H9 (cell line): ENCODE measurements around the gene RFX8. TPM values are rescaled to one million over a fixed set of nuclear protein-coding genes. Genes with fewer than 3 reads are reported as not detected.

ENCODE experiments used
- DNase-seq: peaks from one replicate; pipeline ENCODE4 v3.0.0-alpha.2; 2017
- H2AFZ ChIP-seq: one replicate; pipeline ENCODE4 v1.6.1; 2013; ENCODE audit warnings: mild to moderate bottlenecking, low read length, control low read depth, moderate library complexity
- H2AK5ac ChIP-seq: 2 replicates; pipeline ENCODE4 v1.6.1; 2013; ENCODE audit warnings: low read length, control low read depth, mixed read lengths; ENCODE audit not compliant: insufficient read length
- H2BK120ac ChIP-seq: one replicate; pipeline ENCODE4 v1.6.1; 2013; ENCODE audit warnings: low read depth, mild to moderate bottlenecking, low read length, control low read depth, inconsistent platforms; ENCODE audit not compliant: poor library complexity, severe bottlenecking
- H2BK12ac ChIP-seq: 2 replicates; pipeline ENCODE4 v1.6.1; 2013; ENCODE audit warnings: low read length, control low read depth, mixed read lengths, low read depth; ENCODE audit not compliant: insufficient read length
- H2BK15ac ChIP-seq: 2 replicates; pipeline ENCODE4 v1.6.1; 2013; ENCODE audit warnings: low read depth, low read length, control low read depth
- H2BK20ac ChIP-seq: one replicate; pipeline ENCODE4 v1.6.1; 2013; ENCODE audit warnings: low read depth, mild to moderate bottlenecking, low read length, control low read depth, inconsistent platforms; ENCODE audit not compliant: poor library complexity, severe bottlenecking
- H2BK5ac ChIP-seq: 2 replicates; pipeline ENCODE4 v1.6.1; 2013; ENCODE audit warnings: low read length, control low read depth, mixed read lengths; ENCODE audit not compliant: insufficient read length
- H3K14ac ChIP-seq: 2 replicates; pipeline ENCODE4 v1.6.1; 2013; ENCODE audit warnings: low read length, control low read depth; ENCODE audit not compliant: insufficient read depth
- H3K18ac ChIP-seq: 2 replicates; pipeline ENCODE4 v1.6.1; 2013; ENCODE audit warnings: low read depth, mild to moderate bottlenecking, mixed read lengths, low read length, control low read depth; ENCODE audit not compliant: insufficient read length
- H3K23ac ChIP-seq: 2 replicates; pipeline ENCODE4 v1.6.1; 2013; ENCODE audit warnings: low read length, control low read depth, mixed read lengths, low read depth; ENCODE audit not compliant: insufficient read length
- H3K23me2 ChIP-seq: 2 replicates; pipeline ENCODE4 v1.6.1; 2013; ENCODE audit warnings: low read depth, mild to moderate bottlenecking, mixed read lengths, low read length, control low read depth; ENCODE audit not compliant: insufficient read length, poor library complexity, severe bottlenecking
- H3K27ac ChIP-seq: 2 replicates; pipeline ENCODE4 v1.5.1; 2013; ENCODE audit warnings: low read length, control low read depth, mixed read lengths, low read depth; ENCODE audit not compliant: insufficient read length
- H3K27me3 ChIP-seq: 2 replicates; pipeline ENCODE4 v1.6.1; 2013; ENCODE audit warnings: low read length, control low read depth, inconsistent platforms; ENCODE audit not compliant: insufficient read depth
- H3K4ac ChIP-seq: 2 replicates; pipeline ENCODE4 v1.6.1; 2013; ENCODE audit warnings: low read depth, mild to moderate bottlenecking, control low read depth, inconsistent platforms, low read length, moderate library complexity
- H3K4me1 ChIP-seq: 2 replicates; pipeline ENCODE4 v1.6.1; 2013; ENCODE audit warnings: low read length, control low read depth, inconsistent platforms; ENCODE audit not compliant: insufficient read depth
- H3K4me2 ChIP-seq: 2 replicates; pipeline ENCODE4 v1.6.1; 2013; ENCODE audit warnings: low read length, control low read depth, mixed read lengths; ENCODE audit not compliant: insufficient read length, insufficient read depth
- H3K56ac ChIP-seq: 2 replicates; pipeline ENCODE4 v1.6.1; 2013; ENCODE audit warnings: low read depth, mild to moderate bottlenecking, mixed read lengths, low read length, control low read depth; ENCODE audit not compliant: insufficient read length
- H3K79me1 ChIP-seq: 2 replicates; pipeline ENCODE4 v1.6.1; 2013; ENCODE audit warnings: low read depth, mild to moderate bottlenecking, moderate library complexity, low read length, control low read depth, inconsistent platforms; ENCODE audit not compliant: insufficient read depth, poor library complexity, severe bottlenecking
- H3K79me2 ChIP-seq: 2 replicates; pipeline ENCODE4 v1.6.1; 2013; ENCODE audit warnings: low read length, control low read depth, inconsistent platforms; ENCODE audit not compliant: insufficient read depth
- H3K9ac ChIP-seq: 2 replicates; pipeline ENCODE4 v1.6.1; 2013; ENCODE audit warnings: low read length, control low read depth, mixed read lengths; ENCODE audit not compliant: insufficient read length; ENCODE audit errors: extremely low read depth
- H3K9me3 ChIP-seq: one replicate; pipeline ENCODE4 v1.6.1; 2013; ENCODE audit warnings: low read depth, low read length, inconsistent platforms; ENCODE audit not compliant: control insufficient read depth
- H3T11ph ChIP-seq: one replicate; pipeline ENCODE4 v1.6.1; 2013; ENCODE audit warnings: mild to moderate bottlenecking, low read length, control low read depth, inconsistent platforms
- H4K20me1 ChIP-seq: one replicate; pipeline ENCODE4 v1.6.1; 2013; ENCODE audit not compliant: control insufficient read depth, insufficient read length, insufficient read depth
- H4K5ac ChIP-seq: 2 replicates; pipeline ENCODE4 v1.6.1; 2013; ENCODE audit warnings: low read depth, mild to moderate bottlenecking, mixed read lengths, low read length, control low read depth; ENCODE audit not compliant: insufficient read length
- H4K8ac ChIP-seq: replicated peaks from 2 replicates; pipeline ENCODE4 v1.6.1; 2013; ENCODE audit warnings: low read length, control low read depth, mixed read lengths, low read depth; ENCODE audit not compliant: insufficient read length
- H4K91ac ChIP-seq: 2 replicates; pipeline ENCODE4 v1.6.1; 2013; ENCODE audit warnings: low read depth, mild to moderate bottlenecking, moderate library complexity, mixed read lengths, low read length, control low read depth; ENCODE audit not compliant: insufficient read length
- H3K27ac Mint-ChIP-seq, 3 experiments: 2 replicates in 2 of 3; 3 replicates in 1 of 3; pipeline ENCODE4 v1.8.0; 2020 to 2021; ENCODE audit warnings: mixed read lengths in 3 of 3, mild to moderate bottlenecking in 1 of 3, moderate library complexity in 1 of 3
- H3K27me3 Mint-ChIP-seq: 2 replicates; pipeline ENCODE4 v1.8.0; 2021; ENCODE audit warnings: low read depth, mild to moderate bottlenecking, moderate library complexity, mixed read lengths
- H3K36me3 Mint-ChIP-seq, 3 experiments: 2 replicates in 2 of 3; 3 replicates in 1 of 3; pipeline ENCODE4 v1.8.0; 2020 to 2021; ENCODE audit warnings: low read depth in 3 of 3, mixed read lengths in 3 of 3; ENCODE audit not compliant: insufficient read depth in 1 of 3
- H3K4me1 Mint-ChIP-seq, 2 experiments: 2 replicates each; pipeline ENCODE4 v1.8.0; 2020; ENCODE audit warnings: mixed read lengths in 2 of 2
- H3K4me3 Mint-ChIP-seq, 2 experiments: 2 replicates in 1 of 2; 3 replicates in 1 of 2; pipeline ENCODE4 v1.8.0; 2020 to 2021; ENCODE audit warnings: mild to moderate bottlenecking in 2 of 2, mixed read lengths in 2 of 2, moderate library complexity in 1 of 2
- H3K9me3 Mint-ChIP-seq, 2 experiments: 2 replicates in 1 of 2; 3 replicates in 1 of 2; pipeline ENCODE4 v1.8.0; 2020; ENCODE audit warnings: mild to moderate bottlenecking in 2 of 2, mixed read lengths in 2 of 2, moderate library complexity in 1 of 2
- CTCF ChIP-seq: fragments of 200-600 bp; sonication (generic); conservative IDR thresholded peaks from 3 replicates; pipeline ENCODE4 v1.8.0; 2021; ENCODE audit warnings: antibody characterized with exemption, mild to moderate bottlenecking
- WGBS: extraction: QIAGEN DNeasy Blood & Tissue Kit; methylation state at CpG from one replicate; pipeline ENCODE4 v1.1.7; 2013; ENCODE audit warnings: missing lambda C conversion rate, low lambda C conversion rate, mixed read lengths; ENCODE audit not compliant: insufficient read length; ENCODE audit errors: extremely low coverage; 5-methylcytosine and 5-hydroxymethylcytosine counted together
- total RNA-seq: library from RNA; stranded (reverse); gene quantifications from 2 replicates; pipeline ENCODE4 v1.2.1, GENCODE V29; 2021

Gene RFX8
- total RNA-seq, 1 experiment from 2014 or later = 0.22 TPM

GRCh38 chr2:101419096-101419663 lies 55.7 kb downstream of the RFX8 start:
- Mint-ChIP-seq H3K4me3 (no peak overlapping the region), H3K4me1 (no peaks in the 10 kb centered on the region), H3K27ac (no peak overlapping the region), H3K27me3 (no peaks in the 10 kb centered on the region; the same call in 1 of the 2 replicates), H3K36me3 (peaks cover 0 to 9% (median 0%) of the 10 kb centered on the region in 3 experiments; a peak in 1 of 7 replicates), H3K9me3 (peaks cover 8 to 10% of the 10 kb centered on the region in 2 experiments)
- H3K4me1 ChIP-seq = no peaks in the 10 kb centered on the region
- H2BK120ac ChIP-seq = no peak overlapping the region
- no peak overlapping the region for H2AK5ac ChIP-seq
- H3T11ph ChIP-seq = no peak overlapping the region
- H2BK15ac ChIP-seq = peak overlapping the region; percentile 75; the same call in 1 of the 2 replicates
- H3K9me3 ChIP-seq = no peaks in the 10 kb centered on the region
- no peaks in the 10 kb centered on the region for H4K20me1 ChIP-seq
- H3K79me1 ChIP-seq = no peaks in the 10 kb centered on the region
- H2BK5ac ChIP-seq = no peak overlapping the region
- H2BK20ac ChIP-seq = no peak overlapping the region
- H2AFZ ChIP-seq = no peak overlapping the region
- H3K9ac ChIP-seq = no peak overlapping the region
- no peak overlapping the region for H3K27ac ChIP-seq
- no peak overlapping the region for H3K18ac ChIP-seq
- H3K79me2 ChIP-seq = no peaks in the 10 kb centered on the region
- no peak for DNase-seq
- no peak overlapping the region for H4K91ac ChIP-seq
- H3K4ac ChIP-seq = no peak overlapping the region
- H4K5ac ChIP-seq = no peak overlapping the region
- WGBS = no CpG with 5 or more reads among the region's 10 CpGs
- H4K8ac ChIP-seq = no peak overlapping the region
- no peaks in the 10 kb centered on the region for H3K27me3 ChIP-seq
- H2BK12ac ChIP-seq = no peak overlapping the region
- no peaks in the 10 kb centered on the region for H3K23me2 ChIP-seq
- no peak overlapping the region for H3K56ac ChIP-seq
- no peak overlapping the region for H3K14ac ChIP-seq
- TF ChIP-seq CTCF = peak; percentile 90
- H3K4me2 ChIP-seq = no peak overlapping the region
- no peak overlapping the region for H3K23ac ChIP-seq
